ENCODE measurements around the gene SEC61B. TPM values are rescaled to one million over a fixed set of nuclear protein-coding genes. Genes with fewer than 3 reads are reported as not detected.

SEC61B gene
- polyA plus RNA-seq (ENCODE audit: insufficient read length), result 70.1 TPM

DNA sequence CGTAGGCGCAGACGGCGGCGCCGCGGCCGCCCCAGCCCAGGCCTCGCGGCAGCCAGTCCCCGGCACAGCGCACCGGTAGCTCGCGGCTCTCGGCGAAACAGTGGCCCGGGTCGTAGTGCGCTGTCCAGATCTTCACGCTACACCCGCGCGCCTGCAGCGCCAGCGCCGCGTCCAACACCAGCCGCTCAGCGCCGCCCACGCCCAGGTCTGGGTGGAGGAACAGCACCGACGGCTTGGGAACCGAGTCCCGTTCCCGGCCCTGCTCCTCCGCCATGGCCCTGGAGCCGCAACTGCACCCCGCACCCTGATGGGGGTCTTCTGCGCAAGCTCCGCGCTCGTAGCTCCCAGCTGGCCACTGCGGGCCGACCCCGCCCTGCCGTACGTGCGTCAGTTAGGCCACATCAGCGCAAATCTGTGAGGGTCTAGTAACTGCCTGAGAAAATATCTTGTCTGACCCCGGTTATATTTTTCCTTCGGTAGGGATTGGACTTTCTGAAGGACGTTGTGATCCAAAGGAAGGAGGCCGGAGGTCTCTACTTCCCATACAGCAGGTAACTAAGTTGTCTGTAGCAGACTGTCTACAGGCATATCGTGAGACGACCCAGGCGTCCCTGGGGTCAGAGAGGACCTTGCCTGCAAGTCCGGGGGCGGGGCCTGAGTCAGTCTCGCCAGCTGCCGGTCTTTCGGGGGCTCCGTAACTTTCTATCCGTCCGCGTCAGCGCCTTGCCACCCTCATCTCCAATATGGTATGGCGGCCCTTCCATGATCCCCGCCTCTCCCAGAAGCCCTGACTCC is at the start of gene SEC61B, which contains the start of gene ALG2:
SEC61B (plus strand) TSS at position 662 of the 795 bp plus-strand sequence; CDS start at position 744, 82 bp downstream.
ALG2 (minus strand) TSS at position 322 of the 795 bp plus-strand sequence; CDS start at position 274, 48 bp downstream.
- DNase-seq, result peak; percentile 94

DNA sequence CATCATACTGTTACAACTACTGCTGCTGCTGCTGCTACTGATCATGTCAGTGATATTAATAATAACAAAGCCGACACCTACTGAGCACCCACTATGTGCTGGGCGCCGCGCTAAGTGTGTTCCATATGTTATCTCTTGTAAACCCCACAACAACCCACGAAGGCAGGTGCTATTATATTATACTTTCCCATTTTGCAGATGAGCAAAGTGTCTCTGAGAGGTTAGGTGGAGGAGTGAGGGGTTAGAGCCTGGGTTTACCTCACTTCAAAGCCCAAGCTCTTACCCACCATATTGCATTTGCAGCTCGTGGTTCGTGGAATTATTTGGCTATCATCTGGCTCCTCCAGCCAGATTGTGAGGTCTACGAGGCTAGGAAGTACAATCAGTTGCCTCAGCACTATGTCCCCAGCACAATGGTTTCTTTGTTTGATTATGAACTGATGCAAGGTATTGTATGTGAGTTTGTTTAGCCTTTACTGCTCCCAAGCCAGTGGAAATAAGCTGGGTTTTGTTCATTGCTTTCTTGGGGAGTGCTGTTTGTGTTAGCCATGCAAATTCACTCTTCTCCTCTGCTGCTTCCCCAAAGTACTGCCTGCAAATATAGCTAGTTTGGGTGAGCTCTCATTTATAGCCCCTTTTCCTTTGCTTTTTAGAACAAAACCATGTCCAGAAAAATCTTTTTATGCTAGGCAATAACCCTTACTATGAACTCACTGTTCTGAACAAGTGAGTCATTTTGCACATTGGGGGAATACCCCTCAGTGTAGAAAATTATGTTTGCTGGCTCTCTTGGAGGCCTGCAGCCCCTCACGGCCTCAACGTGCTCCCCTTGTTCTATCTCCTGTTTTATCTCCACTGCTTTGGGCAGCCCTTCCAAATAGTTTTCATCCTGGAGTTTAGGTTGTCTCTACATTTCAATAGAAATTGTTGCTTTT is 48.2 kb upstream of the SEC61B start:
- no peak for DNase-seq

DNA sequence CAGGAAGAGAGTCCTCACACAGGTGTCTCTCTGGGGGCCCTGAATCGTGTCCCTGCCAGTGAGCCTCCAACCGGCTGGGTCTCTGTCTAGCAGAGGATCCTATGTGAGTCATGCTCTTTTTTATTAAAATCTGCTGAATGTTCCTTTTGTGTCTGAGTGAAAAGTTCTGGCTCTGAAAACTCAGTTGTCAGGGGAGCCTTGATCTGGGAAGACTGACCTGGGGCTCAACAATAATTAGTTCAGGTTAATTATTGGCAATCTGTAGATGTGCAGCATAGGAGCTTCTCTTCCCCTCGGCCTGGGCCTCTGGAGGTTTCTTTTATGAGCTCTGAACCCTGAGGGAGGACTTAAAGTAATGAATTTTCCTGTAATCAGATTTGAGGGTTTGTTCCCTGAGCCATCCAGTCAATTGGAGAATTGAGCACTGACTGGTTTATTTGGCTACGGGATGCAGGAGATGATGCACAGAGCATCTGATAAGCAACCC is 45.5 kb upstream of the SEC61B start:
- DNase-seq, result no peak

DNA sequence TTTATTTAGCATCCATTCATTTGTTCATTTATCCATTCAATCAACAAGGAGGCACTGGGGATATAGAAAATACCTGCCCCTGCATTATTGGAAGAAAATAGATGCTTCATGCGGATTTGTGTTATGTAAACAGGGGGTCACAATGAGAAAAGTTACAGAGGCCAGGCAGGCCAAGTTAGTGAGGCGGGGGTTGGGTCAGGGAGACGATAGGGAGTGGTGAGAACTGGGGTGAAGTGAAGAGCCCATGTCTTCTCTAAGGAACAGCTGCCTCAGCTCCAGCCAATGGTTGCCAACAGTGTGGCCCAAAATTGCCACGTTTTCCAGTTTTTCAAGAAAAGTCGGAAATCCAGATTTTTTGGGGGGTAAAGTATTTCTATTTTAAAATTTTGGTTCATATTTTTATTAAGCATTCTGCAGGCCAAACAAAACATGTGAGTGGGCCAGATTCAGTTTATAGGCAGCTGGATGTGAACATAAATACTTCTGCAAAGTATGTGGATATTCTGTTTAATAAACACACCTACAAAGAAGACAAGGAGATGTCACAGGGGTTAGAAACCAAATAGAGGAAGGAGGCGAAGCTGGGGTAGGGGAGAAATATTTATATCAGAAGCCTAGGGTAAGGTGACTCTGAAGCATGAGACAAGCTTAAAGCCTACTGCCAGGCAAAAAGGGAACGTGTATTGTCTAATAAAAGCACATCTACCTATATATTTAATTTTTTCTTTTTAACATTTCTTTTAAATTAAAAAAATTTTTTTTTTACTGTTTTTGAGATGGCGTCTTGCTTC is 44.3 kb upstream of the SEC61B start:
- DNase-seq, result no peak

DNA sequence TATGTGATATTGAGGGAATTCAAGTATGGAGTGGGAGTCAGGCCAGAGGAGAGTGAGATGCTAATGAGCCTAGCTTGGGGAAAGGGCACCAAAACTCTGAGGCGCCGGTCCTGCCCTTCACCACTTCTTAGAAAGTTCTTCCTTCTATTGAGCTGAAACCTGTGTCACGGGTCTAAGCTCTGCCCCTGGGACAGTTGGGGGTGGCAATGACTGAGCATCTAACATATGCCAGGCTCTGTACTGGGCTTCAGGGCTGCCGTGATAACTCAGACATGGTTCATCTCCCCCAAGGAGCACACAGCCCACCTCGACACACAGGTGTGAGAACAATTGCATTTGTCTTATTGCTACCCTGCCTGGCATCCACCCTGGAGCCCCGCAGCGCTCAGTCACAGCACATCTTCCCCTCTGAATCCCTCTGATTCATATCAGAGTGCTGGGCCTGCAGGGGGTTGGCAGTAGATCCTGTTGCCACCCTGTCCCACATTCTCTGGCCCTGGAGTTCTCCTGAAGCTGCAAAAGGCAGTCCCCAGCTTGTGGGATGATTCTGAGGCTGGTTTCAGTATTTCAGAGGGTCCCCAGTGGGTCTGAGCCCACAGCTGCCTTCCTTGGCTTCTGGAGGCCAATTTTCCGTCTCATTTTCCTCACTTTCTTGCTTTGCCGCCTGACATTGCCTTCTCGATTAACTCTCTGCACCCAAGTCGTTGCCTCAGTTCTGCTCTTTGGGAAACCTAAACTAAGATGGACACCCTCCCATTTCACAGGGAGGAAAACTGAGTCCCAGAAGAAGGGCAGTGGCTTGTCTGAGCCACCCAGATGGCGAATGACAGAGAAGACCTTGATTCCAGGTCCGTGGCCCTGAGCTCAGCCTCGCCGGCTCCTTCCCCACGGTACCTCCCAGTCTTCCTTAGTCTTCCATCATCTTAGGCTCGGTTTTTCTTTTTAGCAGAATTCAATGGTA is 42.9 kb upstream of the SEC61B start:
- no peak for DNase-seq

DNA sequence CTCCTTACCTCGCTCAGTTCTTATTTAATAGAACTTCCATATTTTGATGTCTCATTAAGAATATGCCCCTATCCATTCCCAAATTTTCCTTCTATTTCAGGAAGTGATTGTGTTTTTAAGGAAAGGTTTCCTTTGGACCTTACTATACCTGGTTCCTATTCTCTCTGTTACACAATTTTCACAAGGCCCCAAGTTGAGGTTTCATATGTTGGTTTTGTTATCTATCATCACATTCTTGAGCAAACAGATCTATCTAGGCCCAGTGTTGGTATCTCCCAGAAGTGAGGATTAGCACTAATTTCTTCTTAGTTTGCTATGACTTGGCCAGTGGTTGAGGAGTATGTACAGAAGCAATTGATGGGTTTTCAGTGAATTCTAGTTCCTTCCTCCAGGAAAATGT is 41.9 kb upstream of the SEC61B start:
- no peak for DNase-seq

DNA sequence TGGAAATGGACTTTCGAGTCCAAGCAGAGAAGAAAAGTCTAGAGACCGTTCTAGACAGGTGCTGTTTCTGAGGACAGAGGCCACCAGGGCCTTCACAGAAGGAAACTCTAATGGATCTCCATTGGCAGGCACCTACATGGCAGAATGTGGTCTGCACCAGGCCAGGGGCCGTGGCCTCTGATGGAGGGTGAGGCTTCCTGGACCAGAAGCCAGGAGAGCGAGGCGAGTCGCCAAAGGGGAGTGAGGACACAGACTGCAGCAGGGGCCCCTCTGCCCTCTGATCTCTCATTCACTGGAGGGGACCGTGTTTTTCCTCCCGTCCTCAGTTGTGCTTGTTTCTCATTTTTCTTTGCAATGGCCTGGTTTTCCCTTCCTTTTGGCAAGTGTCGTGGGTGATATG is 41.4 kb upstream of the SEC61B start:
- DNase-seq, result no peak

DNA sequence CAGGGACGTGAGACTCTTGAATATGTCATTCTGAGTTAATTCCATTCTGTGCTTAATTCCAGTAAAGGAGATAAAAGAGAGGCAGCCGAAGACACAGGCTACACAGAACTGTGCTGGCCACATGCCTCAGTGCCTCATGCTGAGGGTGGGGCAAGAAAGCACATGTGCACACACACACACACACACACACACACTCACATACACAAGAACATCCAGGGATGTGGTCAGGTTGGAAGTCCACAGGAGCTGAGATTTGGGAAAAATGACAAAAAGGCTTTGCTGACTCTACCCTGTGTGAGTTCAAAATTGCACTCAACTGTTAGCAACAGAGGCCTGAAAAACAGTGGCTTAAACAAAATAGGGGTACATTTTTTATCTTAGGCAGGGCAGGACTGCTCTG is 40.9 kb upstream of the SEC61B start:
- DNase-seq, result no peak

DNA sequence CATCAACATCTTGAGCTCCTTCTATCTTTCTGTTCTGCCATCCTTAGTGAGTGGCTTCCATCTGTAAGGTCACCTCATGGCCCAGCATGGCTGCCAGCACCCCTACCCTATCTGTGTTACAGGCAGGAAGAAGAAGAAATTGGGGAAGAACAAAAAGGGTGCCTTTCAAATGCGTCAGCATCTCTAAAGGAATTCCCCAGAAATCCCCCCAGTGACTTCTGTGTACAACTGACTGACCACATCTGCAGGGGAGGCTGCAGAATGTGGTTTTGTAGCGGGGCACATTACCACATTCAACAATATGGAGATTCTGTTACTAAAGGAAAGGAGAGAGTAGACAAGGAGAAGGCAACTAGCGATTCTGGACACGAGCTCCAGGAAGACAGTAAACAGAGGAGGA is 40.5 kb upstream of the SEC61B start:
- DNase-seq, result no peak

DNA sequence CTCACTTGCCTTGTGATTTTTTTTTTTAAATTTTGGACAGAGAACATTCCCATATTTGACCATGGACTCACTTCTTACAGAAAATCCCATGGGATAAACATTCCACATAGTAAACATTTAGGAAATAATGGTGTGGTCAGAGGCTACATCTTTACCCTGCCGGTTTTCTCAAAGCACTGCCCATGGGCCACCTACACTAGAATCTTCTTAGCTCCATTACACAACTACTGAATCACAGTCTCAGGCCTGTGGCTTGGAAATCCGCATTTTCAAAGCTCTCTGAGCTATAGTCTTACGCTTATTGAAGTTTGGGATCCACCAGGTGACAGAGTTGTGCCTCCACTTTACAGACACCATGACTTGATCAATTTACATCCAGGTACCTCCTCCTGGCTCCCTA is 39.7 kb upstream of the SEC61B start:
- no peak for DNase-seq

DNA sequence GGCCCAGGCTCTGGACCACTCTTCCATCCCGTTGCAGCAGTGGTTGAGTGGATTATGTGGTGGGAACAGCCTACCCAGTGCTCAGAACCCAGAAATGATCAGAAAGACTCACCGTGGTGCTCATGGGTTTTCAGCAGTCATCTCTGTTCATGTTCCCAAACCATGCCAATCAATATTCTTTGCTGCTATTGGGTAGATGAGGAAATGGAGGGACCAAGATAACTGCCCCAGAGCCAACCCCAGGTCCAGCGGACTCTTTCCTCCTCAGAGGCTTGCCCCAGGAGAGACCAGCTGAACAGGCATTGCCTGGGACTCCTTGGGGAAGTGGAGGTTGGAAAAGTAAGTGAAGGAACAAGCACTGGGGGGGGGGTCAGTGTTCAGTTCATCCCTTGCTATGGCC is 38.5 kb upstream of the SEC61B start:
- DNase-seq, result no peak

DNA sequence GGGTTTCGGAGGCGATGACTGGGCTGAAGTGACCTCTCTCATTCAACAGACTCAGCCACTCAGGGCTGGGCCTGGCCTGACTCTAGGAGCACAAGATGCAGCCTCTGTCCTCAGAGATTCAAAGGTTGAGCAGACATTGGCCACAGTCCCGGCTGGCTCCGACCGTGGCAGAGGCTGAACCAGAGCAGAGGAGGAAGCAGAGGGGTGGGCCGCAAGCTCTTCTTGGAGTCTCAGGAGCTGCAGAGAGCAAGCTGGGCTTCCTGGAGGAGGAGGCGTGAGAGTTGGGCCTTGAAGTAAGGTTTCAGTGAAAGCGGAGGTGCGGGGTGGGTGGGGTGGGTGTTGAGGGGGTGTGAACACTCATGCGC is 38.0 kb upstream of the SEC61B start:
- DNase-seq, result peak; percentile 36

DNA sequence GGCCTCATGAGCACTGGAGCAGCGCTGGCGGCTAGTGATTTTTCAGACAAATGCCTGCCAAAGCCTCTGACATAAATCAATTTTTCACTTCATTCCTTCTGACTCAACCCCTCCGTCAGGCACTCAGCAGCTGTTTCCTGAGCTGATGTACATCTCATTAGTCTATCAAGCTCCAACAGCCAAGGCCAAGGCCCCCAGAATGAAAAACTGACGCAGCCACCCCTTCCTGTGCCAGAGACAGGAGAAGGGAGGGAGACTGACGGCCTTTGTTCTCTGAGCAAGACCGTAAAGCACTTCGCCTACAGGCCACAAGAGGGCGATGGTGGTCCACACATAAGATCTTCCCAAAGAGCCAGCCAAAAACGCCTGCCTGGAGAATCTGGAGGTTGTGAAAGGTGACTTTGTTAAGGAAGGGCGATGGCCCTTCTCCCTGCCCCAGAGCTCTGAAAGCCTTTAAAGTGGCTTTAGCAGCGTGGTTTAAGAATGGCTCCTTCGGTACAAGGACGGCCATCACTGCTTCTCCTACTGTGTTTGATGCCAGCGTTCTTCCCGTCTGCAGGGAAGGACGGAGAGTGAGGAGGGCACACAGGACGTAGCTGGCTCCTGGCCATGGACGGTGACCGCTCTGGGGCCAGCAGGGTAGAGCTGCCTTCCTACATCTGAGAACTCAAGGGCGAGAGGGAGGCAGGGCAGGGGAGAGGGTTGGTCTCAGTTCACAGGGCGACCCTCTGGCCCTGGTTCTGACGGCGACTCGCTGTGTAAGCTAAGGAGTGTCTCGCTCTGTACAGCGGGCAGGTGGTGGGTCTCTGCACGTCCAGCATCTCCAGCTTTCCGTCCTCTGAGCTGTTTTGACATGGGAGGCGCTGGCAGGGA is 37.4 kb upstream of the SEC61B start:
- DNase-seq, result peak; percentile 92

DNA sequence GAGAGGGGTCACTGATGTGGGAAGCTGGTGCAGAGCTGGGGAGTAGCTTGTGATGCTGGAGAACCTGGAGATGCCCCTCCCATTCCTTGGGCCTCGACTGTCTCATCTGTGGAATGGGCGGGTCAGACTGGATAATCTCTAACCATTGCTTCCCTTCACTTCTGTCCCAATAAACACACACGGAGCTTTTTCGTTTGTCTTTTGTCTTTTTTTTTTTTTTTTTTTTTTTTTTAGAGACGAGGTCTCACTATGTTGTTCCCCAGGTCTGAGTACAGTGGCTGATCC is 36.8 kb upstream of the SEC61B start:
- DNase-seq, result no peak

DNA sequence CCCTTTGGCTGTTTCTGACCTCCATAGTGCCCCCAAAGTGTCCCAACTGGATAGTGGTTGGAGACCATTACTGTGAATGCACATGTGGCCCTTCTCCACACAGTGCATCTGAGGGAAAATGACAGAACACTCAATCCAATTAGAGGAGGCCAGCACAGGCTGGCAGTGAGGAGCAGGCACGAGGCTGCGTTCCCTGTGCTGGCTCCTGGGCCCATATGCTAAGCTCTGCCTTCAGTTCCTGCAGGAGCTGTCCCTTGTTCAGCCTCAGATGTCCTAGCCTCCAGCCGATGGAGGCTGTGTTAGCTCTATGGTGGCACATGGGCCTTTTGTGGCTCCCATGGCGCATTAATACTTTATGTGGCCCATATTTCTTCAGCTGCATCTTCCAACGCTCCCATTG is 36.1 kb upstream of the SEC61B start:
- DNase-seq, result no peak

DNA sequence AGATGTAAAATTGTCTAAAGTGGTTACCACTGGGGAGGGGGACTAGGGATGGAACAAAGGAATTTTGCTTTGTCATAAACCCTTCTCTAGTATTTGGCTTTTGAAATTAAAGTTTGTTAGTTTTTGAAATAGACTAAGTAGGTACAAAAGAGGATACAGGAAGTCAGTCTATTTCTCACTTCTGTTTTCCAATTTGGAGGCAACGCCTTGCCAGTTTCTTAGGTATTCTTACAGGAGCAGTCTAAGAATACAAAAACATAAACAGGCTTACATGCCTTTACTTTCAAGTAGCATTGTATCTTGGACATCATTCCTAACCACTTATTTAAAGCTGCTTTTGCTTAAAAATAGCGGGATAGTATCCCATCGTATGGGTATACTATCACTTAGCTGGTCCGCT is 34.8 kb upstream of the SEC61B start:
- no peak for DNase-seq

DNA sequence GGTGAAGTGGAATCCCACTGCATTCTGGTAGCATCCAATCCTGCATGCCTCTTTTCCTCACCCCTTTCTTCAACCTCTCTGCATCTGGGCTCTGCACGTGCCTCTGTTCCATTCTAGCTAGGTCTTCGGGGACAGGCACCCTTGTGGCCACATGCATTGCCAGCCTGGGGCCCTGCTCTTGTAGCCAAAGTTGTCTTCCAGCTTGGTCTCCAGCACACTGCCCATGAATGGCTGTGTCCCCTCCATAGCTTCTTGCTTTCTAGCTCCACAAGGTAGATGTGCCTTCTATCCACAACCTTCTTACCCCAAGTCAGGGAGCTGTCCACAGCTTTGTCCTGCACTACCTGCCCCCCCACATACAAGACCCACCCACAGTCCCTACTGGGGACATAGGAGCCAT is 32.9 kb upstream of the SEC61B start:
- no peak for DNase-seq

DNA sequence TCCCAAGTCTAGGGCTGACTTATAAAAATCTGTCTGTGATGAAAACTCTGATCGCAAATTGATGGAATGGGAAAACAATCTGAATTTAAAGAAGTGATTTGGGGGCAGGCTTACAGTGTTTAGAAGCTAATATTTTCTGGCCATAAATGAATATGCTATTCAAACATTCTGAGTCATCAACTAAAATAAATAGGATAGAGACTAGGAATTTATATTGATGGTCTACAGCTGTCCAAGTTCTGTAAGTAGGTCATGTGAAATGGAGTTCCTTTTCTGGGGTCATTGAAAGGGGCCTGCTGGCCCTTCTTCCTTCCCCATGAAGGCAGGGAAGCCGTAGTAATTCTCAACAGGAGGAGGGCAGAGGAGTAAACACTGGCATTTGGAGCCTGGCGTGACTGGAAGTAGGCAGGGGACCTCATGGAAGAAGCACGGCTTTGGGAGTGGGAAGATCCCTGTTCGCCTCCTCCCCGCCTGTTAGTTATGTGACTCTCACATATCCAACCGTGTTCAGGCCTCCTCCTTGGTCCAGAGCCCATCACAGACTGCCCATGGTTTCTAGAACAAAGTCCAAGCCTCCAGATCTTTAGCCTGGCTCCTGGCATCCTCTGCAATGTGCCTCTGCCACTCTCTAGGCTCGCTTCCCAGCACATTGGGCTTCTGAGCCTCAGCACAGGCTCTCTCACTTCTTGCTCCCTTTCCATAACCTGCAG is 32.0 kb upstream of the SEC61B start:
- no peak for DNase-seq

DNA sequence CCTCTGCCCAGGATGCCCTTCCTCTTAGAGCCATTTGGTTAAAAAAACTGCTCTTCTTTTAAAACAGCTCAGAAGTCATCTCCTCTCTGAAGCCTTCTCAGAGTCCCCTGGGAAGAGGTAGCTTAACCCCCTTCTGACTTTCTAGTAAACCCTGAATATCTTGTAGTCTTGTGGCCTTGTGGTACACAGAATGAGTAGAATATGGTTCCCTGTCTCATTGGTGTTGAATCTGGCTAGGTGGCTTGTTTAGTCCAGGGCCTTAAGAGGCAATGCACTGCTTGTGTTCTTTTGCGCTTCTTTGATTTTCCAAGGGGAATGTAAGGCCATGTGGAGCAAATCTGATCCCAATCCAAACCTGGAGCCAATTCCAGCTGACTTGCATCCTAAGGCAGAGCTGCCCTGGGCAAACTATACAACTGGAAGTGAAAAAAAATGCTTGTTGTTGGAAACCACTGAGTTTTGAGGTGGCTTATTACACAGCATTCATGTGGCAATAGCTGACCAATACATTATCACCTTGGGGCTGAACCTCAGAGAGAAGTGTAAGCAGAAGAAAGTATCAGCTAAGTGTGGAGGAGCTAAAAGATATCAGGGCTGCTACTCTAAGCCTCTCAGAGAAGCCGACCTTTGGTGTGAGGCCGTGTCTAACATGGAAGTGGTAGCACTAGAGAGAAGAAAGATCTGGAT is 31.3 kb upstream of the SEC61B start:
- DNase-seq, result no peak

All from hindlimb muscle (tissue), 1 donor.